HG03565 (cell line): ENCODE data around the gene MMP14.
"Not testable (repeated sequence)": the region's sequence is repeated elsewhere in the genome, so short reads cannot be mapped to it uniquely, and the experiment has no call there.

Experiments used
- ATAC-seq: cut with Tn5 transposase; IDR thresholded peaks from one replicate; pipeline ENCODE4 v1.9.1; 2021; ENCODE audit warnings: mild to moderate bottlenecking, moderate library complexity; ENCODE audit not compliant: unreplicated experiment

The MMP14 gene

GRCh38 chr14:22856428-22856827, 20.0 kb downstream of the MMP14 start:
- ATAC-seq, result no peak

- not testable (repeated sequence) for ATAC-seq
Observed at GRCh38 chr14:22860377-22860776, 24.0 kb downstream of the MMP14 start.

- ATAC-seq, result no peak
Observed at GRCh38 chr14:22861651-22862050, 25.3 kb downstream of the MMP14 start.

- ATAC-seq, result no peak
Observed at GRCh38 chr14:22864979-22865378, 28.6 kb downstream of the MMP14 start.

GRCh38 chr14:22865424-22866405, 29.3 kb downstream of the MMP14 start:
- no peak for ATAC-seq

- ATAC-seq, result no peak
Observed at GRCh38 chr14:22866874-22867273, 30.5 kb downstream of the MMP14 start.

GRCh38 chr14:22870811-22871223, 34.4 kb downstream of the MMP14 start:
- peak; percentile 43 for ATAC-seq

GRCh38 chr14:22871224-22872032, 35.0 kb downstream of the MMP14 start, which contains the start of gene LRP10:
Gene LRP10, plus strand, starts transcription at chr14:22871740. Its CDS starts 564 bp downstream, at chr14:22872304.
- ATAC-seq, result peak; percentile 71

GRCh38 chr14:22872033-22872832, 35.8 kb downstream of the MMP14 start:
- peak; percentile 1 for ATAC-seq

- no peak for ATAC-seq
Observed at GRCh38 chr14:22872833-22873520, 36.6 kb downstream of the MMP14 start.

GRCh38 chr14:22875003-22875747, 38.8 kb downstream of the MMP14 start:
- no peak for ATAC-seq

- no peak for ATAC-seq
Observed at GRCh38 chr14:22875748-22876319, 39.4 kb downstream of the MMP14 start.

GRCh38 chr14:22877000-22877501, 40.7 kb downstream of the MMP14 start:
- ATAC-seq, result no peak

- no peak for ATAC-seq
Observed at GRCh38 chr14:22878271-22879246, 42.2 kb downstream of the MMP14 start.

- ATAC-seq, result no peak
Observed at GRCh38 chr14:22882064-22882463, 45.7 kb downstream of the MMP14 start.

- no peak for ATAC-seq
Observed at GRCh38 chr14:22882529-22883172, 46.3 kb downstream of the MMP14 start.
